Choroid plexus epithelial cell (primary cell): Measurements from ENCODE around the gene CLTCL1.
"Not testable (repeated sequence)": the region's sequence is repeated elsewhere in the genome, so short reads cannot be mapped to it uniquely, and the experiment has no call there.

Experiments used
- DNase-seq: peaks from one replicate; pipeline ENCODE4 v3.0.0-alpha.2; 2010; ENCODE audit warnings: low read depth
- H3K4me3 ChIP-seq: 2 replicates; pipeline ENCODE4 v1.5.1; 2011; ENCODE audit warnings: low read depth, mild to moderate bottlenecking, control low read depth, low read length, moderate library complexity
- CTCF ChIP-seq: conservative IDR thresholded peaks from 2 replicates; pipeline ENCODE4 v1.5.1; 2011; ENCODE audit warnings: low read depth, mild to moderate bottlenecking, control low read depth, inconsistent platforms, low read length, moderate library complexity

CLTCL1 gene

GRCh38 chr22:19168088-19168890 is 123.2 kb downstream of the CLTCL1 start:
- TF ChIP-seq CTCF = no peak
- H3K4me3 ChIP-seq = no peak overlapping the region
- no peak for DNase-seq

DNA sequence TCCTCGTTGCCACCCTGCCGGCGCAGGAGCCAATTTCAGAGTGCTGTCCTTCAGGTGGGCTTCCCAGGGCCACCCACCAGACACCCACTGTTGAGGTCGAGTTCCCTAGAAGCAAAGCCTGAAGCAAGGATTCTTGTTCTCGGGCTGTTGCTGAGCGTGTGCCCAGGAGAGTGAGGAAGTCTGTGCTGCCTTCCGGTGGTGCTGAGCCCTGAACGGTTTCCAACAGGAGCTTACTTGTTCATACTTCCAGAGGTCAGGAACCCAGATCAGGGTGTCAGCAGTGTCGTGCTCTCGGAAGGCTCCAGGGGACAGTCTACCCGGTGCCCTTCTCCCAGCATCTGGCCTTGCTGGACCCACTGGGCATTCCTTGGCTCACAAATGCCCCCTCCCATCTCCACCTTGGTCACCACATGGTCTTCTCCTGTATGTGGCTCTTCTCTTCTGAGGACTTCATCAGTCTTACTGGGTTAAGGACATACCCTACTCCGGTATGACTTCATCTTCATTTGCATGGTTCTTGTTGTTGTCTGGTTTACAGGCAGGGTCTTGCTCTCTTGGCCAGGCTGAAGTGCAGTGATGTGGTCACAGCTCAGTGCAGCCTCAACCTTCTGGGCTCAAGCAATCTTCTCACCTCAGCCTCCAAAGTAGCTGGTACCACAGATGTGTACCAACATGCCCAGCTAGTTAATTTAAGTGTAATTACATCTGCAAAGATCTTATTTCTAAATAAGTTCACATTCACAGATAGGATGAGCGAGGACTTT is 124.2 kb downstream of the CLTCL1 start:
- no peak for DNase-seq
- no peak for TF ChIP-seq CTCF
- H3K4me3 ChIP-seq = no peak overlapping the region

DNA sequence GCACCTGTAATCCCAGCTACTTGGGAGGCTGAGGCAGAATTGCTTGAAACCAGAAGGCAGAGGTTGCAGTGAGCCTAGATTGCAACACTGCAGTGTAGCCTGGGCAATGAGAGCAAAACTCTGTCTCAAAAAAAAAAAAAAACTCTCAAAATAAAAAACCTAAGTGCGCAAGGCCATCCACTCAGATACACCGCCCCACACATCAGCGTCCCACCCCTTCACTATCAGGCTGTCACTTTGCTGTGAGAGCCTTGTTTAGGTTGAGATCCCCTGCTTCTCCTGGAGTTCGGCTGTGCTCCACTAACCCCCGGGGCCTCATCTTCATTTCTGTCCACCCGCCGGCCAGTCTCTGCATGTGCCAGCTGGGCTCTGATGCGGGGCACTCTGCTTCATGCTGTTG is 125.1 kb downstream of the CLTCL1 start:
- no peak overlapping the region for H3K4me3 ChIP-seq
- TF ChIP-seq CTCF = no peak
- no peak for DNase-seq

DNA sequence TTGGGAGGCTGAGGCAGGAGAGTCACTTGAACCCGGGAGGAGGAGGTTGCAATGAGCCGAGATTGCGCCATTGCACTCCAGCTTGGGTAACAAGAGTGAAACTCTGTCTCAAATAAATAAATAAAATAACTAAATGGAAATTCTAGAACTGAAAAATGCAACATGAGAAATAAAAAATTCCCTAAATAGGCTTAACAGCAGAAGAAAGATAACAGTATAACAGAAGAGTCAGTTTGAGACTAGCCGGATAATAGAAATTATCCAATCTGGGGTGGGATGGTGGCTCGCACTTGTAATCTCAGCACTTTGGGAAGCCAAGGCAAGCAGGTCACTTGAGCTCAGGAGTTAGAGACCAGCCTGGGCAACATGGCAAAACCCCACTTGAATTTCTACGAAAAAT is 127.1 kb downstream of the CLTCL1 start:
- no peak for TF ChIP-seq CTCF
- no peak for DNase-seq
- no peak overlapping the region for H3K4me3 ChIP-seq

DNA sequence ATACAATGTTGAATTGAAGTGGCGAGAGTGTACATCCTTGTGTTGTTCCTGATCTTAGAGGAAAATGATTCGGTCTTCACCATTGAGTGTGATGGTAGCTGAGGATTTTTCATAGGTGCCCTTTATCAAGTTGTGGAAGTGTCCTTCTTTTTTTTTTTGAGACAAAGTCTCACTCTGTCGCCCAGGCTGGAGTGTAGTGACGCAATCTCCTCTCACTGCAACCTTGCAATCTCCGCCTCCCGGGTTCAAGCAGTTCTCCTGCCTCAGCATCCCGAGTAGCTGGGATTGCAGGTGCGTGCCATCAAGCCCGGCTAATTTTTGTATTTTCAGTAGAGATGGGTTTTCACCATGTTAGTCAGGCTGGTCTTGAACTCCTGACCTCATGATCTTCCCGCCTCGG is 132.9 kb downstream of the CLTCL1 start:
- DNase-seq, H3K4me3 ChIP-seq: not testable (repeated sequence)

DNA sequence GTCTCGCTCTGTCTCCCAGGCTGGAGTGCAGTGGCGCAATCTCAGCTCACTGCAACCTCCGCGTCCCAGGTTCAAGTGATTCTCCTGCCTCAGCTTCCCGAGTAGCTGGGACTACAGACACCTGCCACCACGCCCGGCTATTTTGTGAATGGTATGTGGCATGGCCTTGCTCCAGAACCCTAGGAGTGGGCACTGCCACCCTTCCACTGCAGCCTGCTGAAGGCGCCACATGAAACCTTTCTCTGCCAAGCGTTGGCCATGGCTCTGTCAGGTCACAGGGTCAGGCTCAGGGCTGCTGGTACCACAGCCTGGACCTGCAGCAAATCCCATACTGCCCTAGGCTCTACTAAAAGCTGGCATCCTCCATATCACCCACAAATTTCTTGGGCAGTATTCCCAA is 135.4 kb downstream of the CLTCL1 start:
- not testable (repeated sequence) for H3K4me3 ChIP-seq, DNase-seq

DNA sequence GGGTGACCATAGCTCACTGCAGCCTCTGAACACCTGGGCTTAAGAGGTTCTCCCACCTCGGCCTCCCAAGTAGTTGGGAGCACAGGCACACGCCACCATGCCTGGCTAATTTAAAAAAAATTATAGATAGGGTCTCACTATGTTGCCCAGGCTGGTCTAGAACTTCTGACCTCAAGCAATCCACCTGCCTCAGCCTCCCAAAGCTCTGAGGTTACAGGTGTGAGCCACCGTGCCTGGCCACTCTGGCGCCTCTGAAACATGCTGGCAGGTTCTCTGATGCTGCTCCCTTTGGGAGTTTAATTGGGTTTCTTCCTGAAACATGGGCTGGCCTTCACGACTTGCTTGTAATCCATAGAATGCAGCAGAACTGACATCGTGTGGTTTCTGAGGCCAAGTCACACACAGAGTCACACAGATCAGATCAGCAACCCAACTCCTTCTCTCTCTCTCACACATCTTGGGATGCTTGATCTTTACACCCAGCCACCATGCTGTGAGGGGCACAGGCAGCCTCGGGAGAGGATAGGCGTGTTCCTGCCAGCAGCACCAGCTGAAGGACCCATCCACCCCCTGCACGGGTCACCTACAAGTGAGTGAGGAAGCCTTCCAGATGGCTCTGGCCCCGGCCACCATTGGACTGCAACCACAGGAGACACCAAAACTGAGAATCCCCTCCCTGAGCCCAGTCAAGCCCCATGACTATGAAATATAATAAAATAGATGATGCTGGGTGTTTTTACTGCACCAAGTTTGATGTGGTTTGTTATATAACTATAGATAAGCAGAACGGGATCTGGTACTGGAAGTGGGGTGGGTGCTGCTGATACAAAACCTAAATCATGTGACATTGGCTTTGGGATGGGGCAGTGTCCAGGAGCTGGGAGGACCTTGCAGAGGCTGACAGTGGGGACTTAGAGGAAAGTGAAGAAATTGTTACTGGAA is 138.3 kb downstream of the CLTCL1 start:
- no peak for TF ChIP-seq CTCF
- DNase-seq = no peak
- H3K4me3 ChIP-seq = no peak overlapping the region
